Activated CD4-positive, alpha-beta memory T cell treated with anti-CD3 and anti-CD28 coated beads for 36 hours (primary cell): ENCODE data around the gene IKBKE. TPM values are rescaled to one million over a fixed set of nuclear protein-coding genes. Genes with fewer than 3 reads are reported as not detected.
"Not testable (repeated sequence)": the region's sequence is repeated elsewhere in the genome, so short reads cannot be mapped to it uniquely, and the experiment has no call there.

Experiments
- CTCF ChIA-PET: fragments of 350-600 bp; sonication (Branson Sonifier 250); formaldehyde crosslinking; loops from one replicate; lab custom pipeline; 2021; ENCODE audit warnings: antibody characterized with exemption, inconsistent platforms; lab: Charles Lee
- POLR2A ChIA-PET: fragments of 350-600 bp; sonication (Branson Sonifier 250); formaldehyde crosslinking; loops from one replicate; lab custom pipeline; 2021; ENCODE audit warnings: antibody characterized with exemption; lab: Charles Lee
- DNase-seq: peaks from one replicate; pipeline ENCODE4 v3.0.0-alpha.2; 2020
- H3K27ac Mint-ChIP-seq: one replicate; pipeline ENCODE4 v1.8.0; 2021; ENCODE audit warnings: mixed read lengths
- H3K27me3 Mint-ChIP-seq: one replicate; pipeline ENCODE4 v1.8.0; 2021; ENCODE audit warnings: mixed read lengths
- H3K36me3 Mint-ChIP-seq: one replicate; pipeline ENCODE4 v1.8.0; 2021; ENCODE audit warnings: mixed read lengths
- H3K4me1 Mint-ChIP-seq: one replicate; pipeline ENCODE4 v1.8.0; 2021; ENCODE audit warnings: low read depth, mixed read lengths
- H3K4me3 Mint-ChIP-seq: one replicate; pipeline ENCODE4 v1.8.0; 2021; ENCODE audit warnings: mild to moderate bottlenecking, mixed read lengths
- H3K9me3 Mint-ChIP-seq: one replicate; pipeline ENCODE4 v1.8.0; 2021; ENCODE audit warnings: mixed read lengths
- intact Hi-C: fragments of 100-400 bp; cut with micrococcal nuclease; formaldehyde crosslinking; loops from one replicate; pipeline ENCODE4 v1.15.1; 2023
- total RNA-seq, 2 experiments: library from RNA; stranded (reverse); gene quantifications; one replicate each; pipeline ENCODE4 v1.2.3, GENCODE V29; 2021

Gene IKBKE
- total RNA-seq, 2 experiments from 2014 or later: 18.4 to 19.4 TPM

GRCh38 chr1:206476591-206476990 is 6.3 kb downstream of the IKBKE start:
- Mint-ChIP-seq H3K9me3 (no peaks in the 10 kb centered on the region), H3K4me1 (peaks cover 63% of the 10 kb centered on the region), H3K27me3 (no peaks in the 10 kb centered on the region), H3K4me3 (no peak overlapping the region), H3K27ac (no peak overlapping the region), H3K36me3 (peaks cover 41% of the 10 kb centered on the region)
- ChIA-PET POLR2A (no interaction called here), CTCF (interaction anchor here (0.8 to 6.4 kb wide), 6 partner anchors 11 to 187 kb away, joined by 3 to 77 read pairs (median 23); no protein-coding TSS in a partner anchor)
- intact Hi-C loops: loop anchor here (10.0 kb wide), 1 partner anchor 448 kb away; the partner anchor contains the start of gene FCMR
- DNase-seq: no peak

GRCh38 chr1:206477110-206477509 is 6.8 kb downstream of the IKBKE start:
- Mint-ChIP-seq H3K4me3 (no peak overlapping the region), H3K4me1 (peaks cover 57% of the 10 kb centered on the region), H3K9me3 (no peaks in the 10 kb centered on the region), H3K36me3 (peaks cover 41% of the 10 kb centered on the region), H3K27ac (no peak overlapping the region), H3K27me3 (no peaks in the 10 kb centered on the region)
- ChIA-PET POLR2A (no interaction called here), CTCF (interaction anchor here (0.8 to 6.4 kb wide), 8 partner anchors 11 to 186 kb away, joined by 3 to 77 read pairs (median 23); no protein-coding TSS in a partner anchor)
- DNase-seq: no peak
- intact Hi-C loops: loop anchor here (10.0 kb wide), 1 partner anchor 448 kb away; the partner anchor contains the start of gene FCMR

- ChIA-PET POLR2A (no interaction called here), CTCF (interaction anchor here (0.7 to 6.4 kb wide), 12 partner anchors 10 to 186 kb away, joined by 3 to 77 read pairs (median 4); no protein-coding TSS in a partner anchor)
- Mint-ChIP-seq H3K27ac (no peak overlapping the region), H3K4me1 (peaks cover 51% of the 10 kb centered on the region), H3K36me3 (peaks cover 41% of the 10 kb centered on the region), H3K27me3 (no peaks in the 10 kb centered on the region), H3K9me3 (no peaks in the 10 kb centered on the region), H3K4me3 (no peak overlapping the region)
- intact Hi-C loops: loop anchor here (2.0 to 10.0 kb wide), 2 partner anchors 15 to 447 kb away; partner anchors contain the start of gene FCMR
- no peak for DNase-seq
These were observed 7.5 kb downstream of the IKBKE start for GRCh38 chr1:206477581-206478380.

GRCh38 chr1:206478746-206479145 is 8.5 kb downstream of the IKBKE start:
- POLR2A ChIA-PET: interaction anchor here (1.3 kb wide), 1 partner anchor 8 kb away, joined by 3 read pairs; the partner anchor contains the start of gene IKBKE
- intact Hi-C loops: loop anchor here (2.0 to 10.0 kb wide), 2 partner anchors 16 to 446 kb away; partner anchors contain the start of gene FCMR
- H3K4me3 Mint-ChIP-seq: no peak overlapping the region
- peaks cover 39% of the 10 kb centered on the region for H3K36me3 Mint-ChIP-seq
- H3K9me3 Mint-ChIP-seq: no peaks in the 10 kb centered on the region
- no peak for DNase-seq
- H3K27me3 Mint-ChIP-seq: no peaks in the 10 kb centered on the region
- no peak overlapping the region for H3K27ac Mint-ChIP-seq
- peaks cover 43% of the 10 kb centered on the region for H3K4me1 Mint-ChIP-seq
- CTCF ChIA-PET: interaction anchor here (0.8 to 6.4 kb wide), 29 partner anchors 9 to 502 kb away, joined by 3 to 77 read pairs (median 6); partner anchors contain the start of gene IKBKE

GRCh38 chr1:206479183-206480125 is 9.2 kb downstream of the IKBKE start:
- intact Hi-C loops: loop anchor here (2.0 to 10.0 kb wide), 2 partner anchors 17 to 445 kb away; partner anchors contain the start of gene FCMR
- Mint-ChIP-seq H3K4me3 (no peak overlapping the region), H3K27me3 (no peaks in the 10 kb centered on the region), H3K9me3 (no peaks in the 10 kb centered on the region), H3K36me3 (peaks cover 32% of the 10 kb centered on the region), H3K27ac (peak overlapping the region; percentile 26), H3K4me1 (peaks cover 37% of the 10 kb centered on the region)
- CTCF ChIA-PET: interaction anchor here (0.6 to 6.4 kb wide), 45 partner anchors 8 to 1039 kb away, joined by 3 to 77 read pairs (median 4); partner anchors contain the start of genes DYRK3, EIF2D, IKBKE and RASSF5
- POLR2A ChIA-PET: interaction anchor here (1.1 to 1.3 kb wide), 2 partner anchors 8 to 9 kb away, joined by 3 read pairs; partner anchors contain the start of gene IKBKE
- DNase-seq: peak; percentile 79

- ChIA-PET POLR2A (no interaction called here), CTCF (interaction anchor here (0.7 to 6.4 kb wide), 27 partner anchors 10 to 501 kb away, joined by 3 to 77 read pairs (median 6); partner anchors contain the start of genes DYRK3, IKBKE and RASSF5)
- no peak overlapping the region for H3K4me3 Mint-ChIP-seq
- H3K27ac Mint-ChIP-seq: no peak overlapping the region
- no peak for DNase-seq
- peaks cover 29% of the 10 kb centered on the region for H3K36me3 Mint-ChIP-seq
- H3K4me1 Mint-ChIP-seq: peaks cover 30% of the 10 kb centered on the region
- intact Hi-C loops: no loop called here
- no peaks in the 10 kb centered on the region for H3K27me3 Mint-ChIP-seq
- no peaks in the 10 kb centered on the region for H3K9me3 Mint-ChIP-seq
These were observed 9.9 kb downstream of the IKBKE start for GRCh38 chr1:206480211-206480610.

GRCh38 chr1:206482611-206483010 is 12.3 kb downstream of the IKBKE start:
- Mint-ChIP-seq H3K4me3 (no peak overlapping the region), H3K27ac (no peak overlapping the region), H3K36me3 (peaks cover 15% of the 10 kb centered on the region), H3K9me3 (no peaks in the 10 kb centered on the region), H3K27me3 (no peaks in the 10 kb centered on the region), H3K4me1 (peaks cover 21% of the 10 kb centered on the region)
- ChIA-PET CTCF (interaction anchor here (1.0 to 5.2 kb wide), 5 partner anchors 9 to 181 kb away, joined by 3 to 63 read pairs (median 11); partner anchors contain the start of gene IKBKE), POLR2A (no interaction called here)
- intact Hi-C loops: no loop called here
- no peak for DNase-seq

GRCh38 chr1:206483864-206484263 is 13.6 kb downstream of the IKBKE start:
- H3K9me3 Mint-ChIP-seq, POLR2A ChIA-PET, intact Hi-C loops, H3K27ac Mint-ChIP-seq, H3K27me3 Mint-ChIP-seq, H3K4me3 Mint-ChIP-seq, DNase-seq: not testable (repeated sequence)
- H3K36me3 Mint-ChIP-seq: peaks cover 11% of the 10 kb centered on the region
- H3K4me1 Mint-ChIP-seq: peaks cover 18% of the 10 kb centered on the region
- CTCF ChIA-PET: interaction anchor here (1.1 kb wide), 2 partner anchors 99 to 100 kb away, joined by 3 to 5 read pairs; no protein-coding TSS in a partner anchor

- Mint-ChIP-seq H3K4me1 (peaks cover 11% of the 10 kb centered on the region), H3K4me3 (no peak overlapping the region), H3K27ac (no peak overlapping the region), H3K27me3 (no peaks in the 10 kb centered on the region), H3K9me3 (no peaks in the 10 kb centered on the region), H3K36me3 (peaks cover 8% of the 10 kb centered on the region)
- intact Hi-C loops: no loop called here
- POLR2A ChIA-PET: interaction anchor here (1.2 kb wide), 1 partner anchor 9 kb away, joined by 3 read pairs; no protein-coding TSS in a partner anchor
- CTCF ChIA-PET: interaction anchor here (1.1 to 1.9 kb wide), 2 partner anchors 98 to 179 kb away, joined by 3 to 6 read pairs; no protein-coding TSS in a partner anchor
- DNase-seq: no peak
These were observed 14.6 kb downstream of the IKBKE start for GRCh38 chr1:206484901-206485300.

- Mint-ChIP-seq H3K27ac (peak overlapping the region; percentile 10), H3K27me3 (no peaks in the 10 kb centered on the region), H3K4me3 (no peak overlapping the region), H3K36me3 (peaks cover 11% of the 10 kb centered on the region), H3K9me3 (no peaks in the 10 kb centered on the region), H3K4me1 (no peaks in the 10 kb centered on the region)
- ChIA-PET POLR2A (no interaction called here), CTCF (interaction anchor here (0.9 to 1.6 kb wide), 3 partner anchors 8 to 177 kb away, joined by 3 read pairs; no protein-coding TSS in a partner anchor)
- intact Hi-C loops: no loop called here
- no peak for DNase-seq
These were observed 16.9 kb downstream of the IKBKE start for GRCh38 chr1:206486995-206487788.
